Activated CD4-positive, alpha-beta T cell treated with anti-CD3 and anti-CD28 coated beads, Interleukin-2, Interleukin-4, amounts not matched to agents 100 ng/mL and 50 ng/mL, durations not matched to agents 16 hours and 8 hours (primary cell): ENCODE results near the gene CSNK2A1.

Experiments
- DNase-seq: peaks from one replicate; pipeline ENCODE4 v3.0.0-alpha.2; 2020; ENCODE audit warnings: low spot score

CSNK2A1 gene

DNA sequence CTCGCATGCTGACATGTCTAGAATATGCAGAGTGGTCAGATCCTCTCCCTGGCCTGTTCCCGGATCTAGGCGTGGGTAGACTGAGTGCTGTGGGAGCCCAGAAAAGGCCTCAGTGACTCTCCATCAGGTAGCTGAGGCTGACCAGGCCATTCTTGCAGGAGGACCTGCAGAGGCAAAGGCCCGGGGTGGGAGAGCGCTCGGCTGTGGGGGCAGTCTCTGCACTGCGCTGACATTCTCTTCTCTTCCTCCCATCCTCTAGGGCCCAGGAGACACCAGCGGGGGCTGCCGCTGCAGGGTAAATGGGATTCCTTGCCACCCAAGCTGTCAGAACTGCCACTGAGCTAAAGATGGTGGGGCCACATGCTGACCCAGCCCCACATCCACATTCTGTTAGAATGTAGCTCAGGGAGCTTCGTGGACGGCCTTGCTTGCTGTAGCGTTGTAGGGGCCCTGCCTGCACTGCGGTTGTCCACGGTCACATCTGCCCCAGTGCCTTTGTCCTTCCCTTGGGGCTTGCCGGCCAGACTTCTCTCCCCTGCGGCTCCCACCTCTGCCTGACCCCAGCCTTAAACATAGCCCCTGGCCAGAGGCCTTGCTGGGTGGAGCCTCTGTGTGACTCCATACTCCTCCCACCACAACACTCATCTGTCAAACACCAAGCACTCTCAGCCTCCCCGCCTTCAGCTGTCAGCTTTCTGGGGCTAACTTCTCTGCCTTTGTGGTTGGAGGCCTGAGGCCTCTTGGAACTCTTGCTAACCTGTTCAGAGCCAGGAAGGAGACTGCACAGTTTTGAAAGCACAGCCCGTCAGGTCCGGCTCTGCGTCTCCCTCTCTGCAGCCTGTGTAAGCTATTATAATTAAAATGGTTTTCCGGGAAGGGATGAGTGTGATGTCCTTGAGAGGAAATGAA is 113.2 kb downstream of the CSNK2A1 start:
- DNase-seq = no peak

GRCh38 chr20:428658-429200 is 114.9 kb downstream of the CSNK2A1 start:
- no peak for DNase-seq

- DNase-seq = no peak
Measured at GRCh38 chr20:427849-428657, 115.5 kb downstream of the CSNK2A1 start.

- DNase-seq = no peak
Measured at GRCh38 chr20:427401-427800, 116.2 kb downstream of the CSNK2A1 start.

GRCh38 chr20:426566-426965 is 117.0 kb downstream of the CSNK2A1 start:
- no peak for DNase-seq
